PFSK-1 (cell line): Measurements from ENCODE around the gene XIRP2.

ENCODE experiments used
- POLR2AphosphoS5 ChIP-seq: IDR thresholded peaks from 2 replicates; pipeline ENCODE4 v1.6.1; 2012; ENCODE audit warnings: low read depth, mild to moderate bottlenecking, control low read depth, low read length, moderate library complexity
- TF ChIP-seq, protein P1 (sequence below), 2 experiments: IDR thresholded peaks; 2 replicates each; pipeline versions ENCODE4 v1.6.1 to v1.8.0; 2011 to 2012; ENCODE audit warnings: low read depth in 2 of 2, low read length in 2 of 2, control low read depth in 1 of 2, inconsistent platforms in 1 of 2, mild to moderate bottlenecking in 1 of 2, moderate library complexity in 1 of 2; ENCODE audit not compliant: insufficient read depth in 1 of 2

DNA sequence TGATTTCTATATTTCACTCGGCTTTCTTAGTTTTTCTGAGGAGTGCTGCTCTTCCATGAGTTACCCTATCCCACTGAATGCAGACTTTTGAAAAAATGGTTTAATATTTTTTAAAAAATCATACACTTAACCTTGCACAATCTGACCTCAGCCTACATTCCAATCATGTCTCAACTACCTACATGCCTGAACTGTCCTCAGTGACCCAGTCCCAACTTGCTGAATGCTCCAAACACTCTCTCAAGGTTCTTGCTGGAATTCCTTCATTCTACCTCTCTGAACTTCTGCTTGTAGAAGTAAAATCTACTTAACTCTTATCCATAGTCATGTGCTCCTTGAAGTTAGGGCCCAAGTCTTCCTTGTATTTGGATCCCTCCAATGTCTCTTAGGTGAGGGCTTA is 181.6 kb downstream of the XIRP2 start:
- no peak for TF ChIP-seq POLR2AphosphoS5
- TF ChIP-seq, protein P1, sequence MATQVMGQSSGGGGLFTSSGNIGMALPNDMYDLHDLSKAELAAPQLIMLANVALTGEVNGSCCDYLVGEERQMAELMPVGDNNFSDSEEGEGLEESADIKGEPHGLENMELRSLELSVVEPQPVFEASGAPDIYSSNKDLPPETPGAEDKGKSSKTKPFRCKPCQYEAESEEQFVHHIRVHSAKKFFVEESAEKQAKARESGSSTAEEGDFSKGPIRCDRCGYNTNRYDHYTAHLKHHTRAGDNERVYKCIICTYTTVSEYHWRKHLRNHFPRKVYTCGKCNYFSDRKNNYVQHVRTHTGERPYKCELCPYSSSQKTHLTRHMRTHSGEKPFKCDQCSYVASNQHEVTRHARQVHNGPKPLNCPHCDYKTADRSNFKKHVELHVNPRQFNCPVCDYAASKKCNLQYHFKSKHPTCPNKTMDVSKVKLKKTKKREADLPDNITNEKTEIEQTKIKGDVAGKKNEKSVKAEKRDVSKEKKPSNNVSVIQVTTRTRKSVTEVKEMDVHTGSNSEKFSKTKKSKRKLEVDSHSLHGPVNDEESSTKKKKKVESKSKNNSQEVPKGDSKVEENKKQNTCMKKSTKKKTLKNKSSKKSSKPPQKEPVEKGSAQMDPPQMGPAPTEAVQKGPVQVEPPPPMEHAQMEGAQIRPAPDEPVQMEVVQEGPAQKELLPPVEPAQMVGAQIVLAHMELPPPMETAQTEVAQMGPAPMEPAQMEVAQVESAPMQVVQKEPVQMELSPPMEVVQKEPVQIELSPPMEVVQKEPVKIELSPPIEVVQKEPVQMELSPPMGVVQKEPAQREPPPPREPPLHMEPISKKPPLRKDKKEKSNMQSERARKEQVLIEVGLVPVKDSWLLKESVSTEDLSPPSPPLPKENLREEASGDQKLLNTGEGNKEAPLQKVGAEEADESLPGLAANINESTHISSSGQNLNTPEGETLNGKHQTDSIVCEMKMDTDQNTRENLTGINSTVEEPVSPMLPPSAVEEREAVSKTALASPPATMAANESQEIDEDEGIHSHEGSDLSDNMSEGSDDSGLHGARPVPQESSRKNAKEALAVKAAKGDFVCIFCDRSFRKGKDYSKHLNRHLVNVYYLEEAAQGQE (IDR thresholded peaks at IDR 0.05; ENCODE audit: insufficient read depth in 1 of 2, low read depth in 2 of 2, low read length in 2 of 2), result no peak
